KG1 (cell line): ENCODE data around the gene FGF22.
A peak's percentile ranks its signal among the peaks of the same experiment; 100 is the strongest.
"Not testable (repeated sequence)": the region's sequence is repeated elsewhere in the genome, so short reads cannot be mapped to it uniquely, and the experiment has no call there.

Experiments used
- DNase-seq: peaks from one replicate; lab custom pipeline; 2025; lab: John Stamatoyannopoulos, UW

Gene FGF22

DNA sequence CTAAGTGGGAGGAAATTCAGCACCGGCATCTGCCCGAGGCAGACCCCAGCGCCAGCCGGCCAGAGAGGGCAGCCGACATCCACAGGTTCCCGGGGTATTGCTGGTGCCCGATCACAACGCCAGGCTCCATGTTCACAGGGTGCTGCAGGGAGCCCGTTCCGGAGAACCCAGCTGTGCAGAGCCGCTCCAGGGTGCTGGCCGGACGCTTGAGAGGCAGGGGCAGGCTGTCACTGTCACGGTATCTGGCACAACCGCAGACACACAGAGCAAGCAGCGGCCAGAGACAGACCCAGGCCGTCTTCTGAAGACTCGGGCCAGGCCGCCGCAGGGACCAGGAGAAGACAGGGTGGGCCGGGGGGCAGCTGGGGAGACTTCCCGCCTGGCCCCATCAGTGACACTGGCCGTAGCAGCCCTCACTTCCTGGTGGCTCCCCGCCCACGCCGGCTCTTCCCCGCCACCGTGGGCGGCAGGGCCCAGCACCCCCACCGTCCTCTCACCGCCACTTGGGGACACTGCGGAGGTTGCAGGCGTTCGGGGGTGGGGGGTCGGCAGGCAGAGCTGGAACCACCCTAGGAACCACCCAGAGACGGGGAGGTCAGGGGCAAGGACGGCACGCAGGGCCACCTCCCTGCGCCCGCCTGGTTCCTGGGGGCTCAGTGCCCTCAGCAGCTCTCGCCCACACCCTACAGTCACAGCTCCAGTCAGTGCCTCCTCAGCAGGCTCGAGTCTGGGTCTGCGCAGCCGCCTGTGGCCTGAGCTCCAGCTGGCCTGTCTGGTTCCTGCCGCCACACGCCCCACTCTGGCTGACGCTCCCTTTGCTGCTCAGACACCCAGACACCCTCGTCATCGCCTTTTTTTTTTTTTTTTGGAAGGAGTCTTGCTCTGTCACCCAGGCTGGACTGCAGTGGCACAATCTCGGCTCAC is 19.5 kb downstream of the FGF22 start:
- DNase-seq: no peak

DNA sequence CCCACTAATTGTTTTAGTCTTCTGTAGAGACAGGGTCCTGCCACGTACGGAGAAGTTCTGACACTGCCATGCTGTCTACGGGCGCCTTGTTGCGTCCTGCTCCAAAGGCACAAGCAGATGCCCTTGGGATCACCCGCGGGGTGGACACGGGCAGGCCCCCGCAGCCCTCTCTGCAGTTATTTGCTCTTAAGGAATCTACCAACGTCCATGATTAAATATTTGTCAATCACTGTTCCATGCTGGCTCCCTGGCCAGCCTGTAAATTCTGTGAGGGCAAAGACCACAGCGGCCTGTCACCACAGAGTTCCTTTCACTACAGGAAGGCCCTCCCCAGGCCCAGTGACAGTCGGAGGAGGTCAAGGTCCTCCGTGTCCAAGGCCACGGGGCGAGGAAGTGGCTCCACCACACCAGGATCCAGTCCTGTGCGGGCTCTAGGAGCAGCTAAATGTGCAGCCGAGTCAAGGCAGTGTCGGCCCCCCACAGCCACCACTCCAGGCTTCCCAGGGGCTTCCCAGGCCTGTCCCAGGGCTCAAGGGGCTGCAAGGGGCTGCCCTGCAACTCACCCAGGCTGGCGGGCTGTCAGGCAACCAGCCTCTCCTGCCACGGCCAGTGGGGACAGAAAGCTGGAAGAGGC is 21.2 kb downstream of the FGF22 start:
- DNase-seq: no peak

GRCh38 chr19:661427-662196 is 21.9 kb downstream of the FGF22 start:
- peak; percentile 44 for DNase-seq

DNA sequence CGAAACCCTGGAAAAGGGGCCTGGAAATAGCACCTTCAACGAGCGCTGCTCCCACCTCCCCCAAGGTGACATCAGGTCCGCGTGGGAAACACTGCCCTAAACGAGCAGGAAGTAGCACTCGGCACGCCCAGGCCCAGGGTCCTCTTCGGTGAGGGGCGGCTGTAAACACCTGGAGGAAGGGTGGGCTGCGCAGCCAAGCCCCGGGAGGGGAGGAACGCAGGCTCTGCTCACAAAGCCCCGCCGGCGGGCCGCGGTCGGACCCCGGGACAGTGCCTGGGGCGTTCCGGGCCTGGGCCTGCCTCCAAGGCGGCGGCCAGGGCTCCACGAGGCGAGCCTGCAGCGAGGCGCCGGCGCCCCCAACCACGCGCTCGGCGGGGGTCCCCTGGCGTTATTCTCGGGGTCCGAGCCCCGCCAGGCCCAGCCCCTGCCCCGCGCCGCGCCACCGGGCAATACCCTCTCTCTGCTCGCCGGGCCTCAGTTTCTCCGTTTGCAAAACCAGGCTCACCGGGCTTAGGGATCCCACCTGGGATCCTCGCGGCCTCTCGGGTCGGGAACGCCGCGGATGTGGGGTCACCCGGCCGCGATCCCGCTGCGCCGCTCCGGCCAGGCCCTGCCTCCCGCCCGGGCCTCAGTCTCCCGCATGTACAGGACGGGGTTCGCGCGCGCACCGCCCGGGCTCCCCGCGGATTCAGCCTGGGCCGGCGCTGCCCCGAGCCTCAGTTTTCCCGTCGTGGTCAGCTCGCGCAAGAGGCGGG is 22.7 kb downstream of the FGF22 start:
- no peak for DNase-seq

- peak; percentile 72 for DNase-seq
Measured at GRCh38 chr19:662962-663681, 23.4 kb downstream of the FGF22 start, which contains the start of gene RNF126. RNF126 (minus strand) TSS chr19:663214; CDS start chr19:663121, 93 bp downstream.

- DNase-seq: no peak
Measured at GRCh38 chr19:663682-664117, 24.0 kb downstream of the FGF22 start.

DNA sequence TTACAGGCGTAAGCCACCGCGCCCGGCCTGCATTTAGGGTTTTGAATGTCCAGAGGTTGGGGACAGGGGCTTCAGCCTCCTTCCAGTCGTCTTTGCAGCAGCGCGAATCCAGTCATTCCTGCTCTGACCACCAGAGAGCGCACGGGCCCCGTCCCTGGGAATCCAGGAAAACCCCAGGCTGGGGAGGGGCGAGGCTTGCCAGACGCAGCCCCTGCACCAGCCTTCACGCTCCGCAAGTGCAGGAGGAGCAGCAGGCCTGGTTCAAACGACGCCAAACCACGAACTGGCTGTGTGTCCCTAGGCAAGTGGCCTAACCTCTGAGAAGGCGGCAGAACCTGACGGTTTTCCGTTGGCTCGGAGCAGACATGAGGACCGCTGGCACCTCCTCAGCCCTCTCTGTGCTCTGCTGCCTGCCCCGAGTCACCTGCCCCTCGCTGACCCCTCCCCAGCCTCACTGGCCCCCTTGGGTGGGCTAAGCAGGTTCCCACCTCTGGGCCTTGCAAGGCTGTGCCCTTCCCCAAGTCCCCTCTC is 25.3 kb downstream of the FGF22 start:
- DNase-seq: peak; percentile 51

DNA sequence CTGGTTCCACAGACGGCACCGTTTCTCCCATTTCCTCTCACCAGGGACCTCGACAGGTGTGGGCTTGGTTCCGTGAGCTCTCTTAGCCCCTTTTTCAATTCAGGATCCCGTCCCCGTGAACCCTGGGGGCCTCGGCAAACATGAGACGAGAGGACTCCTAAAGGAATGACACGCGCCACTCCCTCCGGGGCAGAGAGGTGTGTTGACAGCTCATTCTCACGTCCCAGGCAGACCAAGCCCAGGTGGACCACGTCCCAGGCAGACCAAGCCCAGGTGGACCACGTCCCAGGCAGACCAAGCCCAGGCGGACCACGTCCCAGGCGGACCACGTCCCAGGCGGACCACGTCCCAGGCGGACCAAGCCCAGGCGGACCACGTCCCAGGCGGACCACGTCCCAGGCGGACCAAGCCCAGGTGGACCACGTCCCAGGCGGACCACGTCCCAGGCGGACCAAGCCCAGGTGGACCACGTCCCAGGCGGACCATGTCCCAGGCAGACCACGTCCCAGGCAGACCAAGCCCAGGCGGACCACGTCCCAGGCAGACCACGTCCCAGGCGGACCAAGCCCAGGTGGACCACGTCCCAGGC is 27.4 kb downstream of the FGF22 start:
- not testable (repeated sequence) for DNase-seq

DNA sequence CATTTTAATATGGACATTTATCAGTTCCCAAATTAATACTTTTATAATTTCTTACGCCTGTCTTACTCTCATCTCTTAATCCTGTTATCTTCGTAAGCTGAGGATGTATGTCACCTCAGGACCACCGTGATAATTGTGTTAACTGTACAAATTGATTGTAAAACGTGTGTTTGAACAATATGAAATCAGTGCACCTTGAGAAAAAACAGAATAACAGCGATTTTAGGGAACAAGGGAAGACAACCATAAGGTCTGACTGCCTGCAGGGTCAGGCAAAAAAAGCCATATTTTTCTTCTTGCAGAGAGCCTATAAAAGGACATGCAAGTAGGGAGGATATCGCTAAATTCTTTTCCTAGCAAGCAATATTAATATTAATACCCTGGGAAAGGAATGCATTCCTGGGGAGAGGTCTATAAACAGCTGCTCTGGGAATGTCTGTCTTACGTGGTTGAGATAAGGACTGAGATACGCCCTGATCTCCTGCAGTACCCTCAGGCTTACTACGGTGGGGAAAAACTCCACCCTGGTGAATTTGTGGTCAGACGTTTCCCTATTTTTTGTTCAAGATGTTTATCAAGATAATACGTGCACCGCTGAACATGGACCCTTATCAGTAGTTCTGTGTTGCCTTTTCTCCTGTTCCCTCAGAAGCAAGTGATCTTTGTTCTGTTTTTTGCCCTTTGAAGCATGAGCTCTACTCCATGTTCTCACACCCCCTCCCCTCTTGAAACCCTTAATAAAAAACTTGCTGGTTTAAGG is 29.2 kb downstream of the FGF22 start:
- DNase-seq: not testable (repeated sequence)

- DNase-seq: no peak
Measured at GRCh38 chr19:670609-671075, 31.0 kb downstream of the FGF22 start.

DNA sequence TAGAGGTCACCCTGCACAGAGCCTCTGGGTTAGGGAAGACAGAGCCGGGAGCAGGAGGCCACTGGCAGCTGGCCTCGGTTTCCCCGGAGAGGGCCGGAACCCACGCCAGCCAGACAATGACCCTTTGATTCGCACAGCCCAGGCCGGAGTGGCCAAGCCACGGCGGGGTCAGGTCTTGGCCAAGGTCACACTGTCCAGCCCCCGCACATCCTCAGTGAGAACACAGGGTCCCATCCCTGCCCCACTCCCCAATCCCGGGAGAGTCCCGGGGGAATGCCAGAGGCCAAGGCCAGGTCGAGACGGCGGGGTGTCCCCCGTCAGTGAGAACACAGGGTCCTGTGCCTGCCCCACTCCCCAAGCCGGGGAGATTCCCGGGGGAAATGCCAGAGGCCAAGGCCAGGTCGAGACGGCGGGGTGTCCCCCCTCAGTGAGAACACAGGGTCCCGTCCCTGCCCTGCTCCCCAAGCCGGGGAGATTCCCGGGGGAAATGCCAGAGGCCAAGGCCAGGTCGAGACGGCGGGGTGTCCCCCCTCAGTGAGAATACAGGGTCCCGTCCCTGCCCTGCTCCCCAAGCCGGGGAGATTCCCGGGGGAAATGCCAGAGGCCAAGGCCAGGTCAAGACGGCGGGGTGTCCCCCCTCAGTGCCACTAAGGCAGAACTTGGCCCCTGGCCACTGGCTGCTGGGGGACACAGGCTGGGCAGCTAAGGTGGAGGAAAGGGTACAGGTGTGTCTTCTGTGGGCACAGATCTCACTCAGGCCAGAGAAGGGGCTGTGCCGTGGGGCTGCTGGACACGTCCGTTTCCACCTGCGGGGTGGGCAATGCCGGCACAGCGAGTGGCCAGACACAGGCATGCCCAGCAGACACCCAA is 34.8 kb downstream of the FGF22 start:
- no peak for DNase-seq

GRCh38 chr19:676007-676338 is 36.3 kb downstream of the FGF22 start:
- no peak for DNase-seq

GRCh38 chr19:676339-677105 is 36.8 kb downstream of the FGF22 start, which contains the start of gene FSTL3:
FSTL3 (plus strand) TSS chr19:676392; CDS start chr19:676424, 32 bp downstream.
- DNase-seq: no peak

DNA sequence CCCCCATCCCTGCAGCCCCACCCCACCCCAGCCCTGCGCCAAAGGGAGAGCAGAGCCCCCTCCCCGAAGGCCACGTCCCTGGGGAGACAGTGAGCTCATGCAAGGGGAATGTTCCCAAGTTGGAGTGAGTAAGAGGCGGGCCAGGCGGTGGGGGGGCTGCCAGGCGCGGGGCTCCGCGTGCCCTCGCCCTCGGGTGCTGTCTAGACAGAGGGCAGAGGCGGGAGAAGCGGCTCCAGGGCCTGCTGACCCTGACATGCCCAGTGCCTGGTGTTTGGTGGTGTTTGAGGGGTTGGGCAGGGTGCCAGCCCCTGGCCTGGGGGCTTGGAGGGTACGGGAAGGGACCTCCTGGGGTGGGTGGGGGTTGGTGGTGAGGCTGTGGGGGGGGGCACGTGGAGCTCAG is 37.5 kb downstream of the FGF22 start:
- DNase-seq: no peak

DNA sequence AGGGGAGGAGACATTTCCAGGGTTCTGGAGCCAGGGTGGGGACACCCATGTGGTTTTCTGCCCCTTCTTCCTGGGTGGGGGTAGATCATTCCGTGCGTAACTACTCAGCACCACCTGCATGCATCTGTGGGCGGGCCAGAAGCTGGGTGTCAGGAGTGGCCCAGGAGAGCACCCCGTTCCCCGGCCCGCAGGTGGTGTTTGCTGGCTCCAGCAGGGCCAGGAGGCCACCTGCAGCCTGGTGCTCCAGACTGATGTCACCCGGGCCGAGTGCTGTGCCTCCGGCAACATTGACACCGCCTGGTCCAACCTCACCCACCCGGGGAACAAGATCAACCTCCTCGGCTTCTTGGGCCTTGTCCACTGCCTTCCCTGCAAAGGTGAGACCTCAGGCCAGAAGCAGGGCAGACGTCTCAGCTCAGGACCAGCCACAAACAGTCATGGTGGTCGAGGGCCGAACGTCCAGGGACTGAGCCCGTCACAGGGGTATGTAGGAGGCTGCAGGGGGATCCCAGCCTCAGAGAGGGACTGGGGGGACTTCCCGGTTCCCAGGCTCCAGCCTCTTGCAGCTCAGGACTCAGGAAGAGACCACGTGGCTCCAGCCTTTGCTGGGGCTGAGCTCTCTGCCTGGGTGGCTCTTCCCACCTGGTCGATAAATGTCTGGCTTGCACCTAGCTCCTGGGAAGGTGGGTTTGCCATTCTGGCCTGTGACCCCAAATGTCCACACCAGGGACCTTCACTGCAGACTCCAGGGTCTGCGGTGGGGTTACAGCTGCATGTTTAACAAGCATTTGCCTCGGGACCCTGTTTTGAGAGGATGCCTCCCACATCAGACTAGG is 38.1 kb downstream of the FGF22 start:
- DNase-seq: no peak

DNA sequence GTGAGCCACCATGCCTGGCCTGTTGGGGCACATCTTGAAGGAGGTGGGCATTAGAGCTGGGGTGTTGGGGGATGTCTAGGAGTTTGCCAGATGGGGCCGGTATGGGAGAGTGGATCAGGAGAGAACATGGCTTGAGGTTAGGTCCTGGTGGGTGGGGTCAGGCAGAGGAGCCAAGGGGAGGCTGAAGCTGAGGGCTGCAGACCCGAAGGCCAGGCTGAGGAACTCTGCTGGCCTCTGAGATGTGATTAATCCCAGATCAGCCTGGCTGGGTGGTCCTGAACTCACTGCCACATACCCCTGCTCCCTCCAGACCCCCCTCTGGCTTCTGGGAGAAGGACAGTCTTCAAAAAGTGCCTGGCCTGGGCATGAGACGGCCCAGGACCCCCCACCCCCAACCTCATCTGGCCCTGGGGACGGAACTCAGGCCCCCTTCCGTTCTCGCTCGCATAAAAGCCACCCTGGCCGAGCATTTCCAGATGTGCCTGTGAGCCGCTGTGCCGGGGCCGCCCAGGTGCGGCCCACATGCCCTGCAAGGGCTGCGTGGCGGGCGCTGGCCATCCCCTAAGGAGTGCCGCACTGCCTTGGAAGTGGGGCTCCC is 39.2 kb downstream of the FGF22 start:
- no peak for DNase-seq
